ENCODE data around the gene VASH1.
A peak's percentile ranks its signal among the peaks of the same experiment; 100 is the strongest.

Gene VASH1

DNA sequence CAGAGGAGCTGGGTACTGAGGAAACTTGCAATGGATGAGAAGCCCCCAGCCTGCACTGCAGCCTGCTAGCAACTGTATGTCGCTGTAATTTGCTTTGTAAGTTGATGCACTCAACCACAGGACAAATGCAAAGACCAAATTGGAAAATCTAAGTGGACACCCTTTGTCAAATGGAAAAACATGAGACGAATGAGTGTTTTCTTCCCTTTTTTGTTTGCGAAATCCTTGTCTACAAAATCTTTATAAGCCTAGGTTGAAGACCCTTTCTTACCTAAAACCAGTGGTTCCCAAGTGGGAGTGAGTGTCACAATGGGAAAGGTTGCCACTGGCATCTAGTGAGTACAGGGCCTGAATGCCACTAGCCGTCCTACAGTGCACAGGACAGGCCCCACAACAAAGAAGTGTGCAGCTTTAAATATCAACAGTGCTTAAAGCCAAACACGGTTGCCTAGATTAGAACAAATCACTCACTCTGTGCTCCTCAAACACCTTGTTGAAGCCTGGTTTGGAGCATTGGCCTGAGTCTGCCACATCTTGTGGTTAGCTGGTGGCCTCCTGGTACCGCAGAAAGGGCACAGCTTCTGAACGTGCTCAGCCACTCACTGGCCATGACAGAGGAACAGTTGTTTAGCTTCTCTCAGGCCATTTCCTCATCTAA lies 7.6 kb upstream of the VASH1 start:
- Mint-ChIP-seq H3K4me1 (no peaks in the 10 kb centered on the region), H3K36me3 (ENCODE audit: insufficient read depth) (no peaks in the 10 kb centered on the region), H3K4me3 (no peak overlapping the region), H3K27me3 (peaks cover 24% of the 10 kb centered on the region), H3K27ac (ENCODE audit: low read depth) (no peak overlapping the region), H3K9me3 (no peaks in the 10 kb centered on the region)
- DNase-seq (ENCODE audit: low spot score in 2 of 2) (no peak), ATAC-seq (replicated peaks; ENCODE audit: extremely low read depth, poor library complexity, severe bottlenecking) (no peak)

DNA sequence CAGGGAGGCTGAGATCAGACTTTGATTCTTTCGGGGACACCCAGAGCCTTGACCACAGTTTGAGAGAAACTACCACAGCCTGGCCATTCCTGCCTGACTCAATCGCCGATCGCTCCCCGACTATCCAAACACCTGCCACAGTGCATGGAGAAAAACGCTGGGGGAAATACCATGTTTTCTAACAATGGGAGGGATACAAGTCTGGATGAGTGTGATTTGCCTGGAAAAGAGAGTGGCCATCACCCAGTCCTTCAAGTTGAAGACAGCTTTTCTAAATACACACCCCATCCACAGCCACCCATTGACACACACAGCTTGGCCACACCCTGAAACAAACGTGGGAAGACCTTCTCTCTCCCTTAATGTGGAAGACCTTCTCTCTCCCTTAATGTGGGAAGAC lies 6.7 kb upstream of the VASH1 start:
- ATAC-seq (replicated peaks; ENCODE audit: extremely low read depth, poor library complexity, severe bottlenecking) (no peak), DNase-seq (ENCODE audit: low spot score in 2 of 2) (no peak)
- no peak overlapping the region for H3K27ac Mint-ChIP-seq (ENCODE audit: low read depth)
- peaks cover 33% of the 10 kb centered on the region for H3K27me3 Mint-ChIP-seq
- H3K9me3 Mint-ChIP-seq: no peaks in the 10 kb centered on the region
- no peaks in the 10 kb centered on the region for H3K4me1 Mint-ChIP-seq
- H3K36me3 Mint-ChIP-seq (ENCODE audit: insufficient read depth): no peaks in the 10 kb centered on the region
- H3K4me3 Mint-ChIP-seq: no peak overlapping the region

DNA sequence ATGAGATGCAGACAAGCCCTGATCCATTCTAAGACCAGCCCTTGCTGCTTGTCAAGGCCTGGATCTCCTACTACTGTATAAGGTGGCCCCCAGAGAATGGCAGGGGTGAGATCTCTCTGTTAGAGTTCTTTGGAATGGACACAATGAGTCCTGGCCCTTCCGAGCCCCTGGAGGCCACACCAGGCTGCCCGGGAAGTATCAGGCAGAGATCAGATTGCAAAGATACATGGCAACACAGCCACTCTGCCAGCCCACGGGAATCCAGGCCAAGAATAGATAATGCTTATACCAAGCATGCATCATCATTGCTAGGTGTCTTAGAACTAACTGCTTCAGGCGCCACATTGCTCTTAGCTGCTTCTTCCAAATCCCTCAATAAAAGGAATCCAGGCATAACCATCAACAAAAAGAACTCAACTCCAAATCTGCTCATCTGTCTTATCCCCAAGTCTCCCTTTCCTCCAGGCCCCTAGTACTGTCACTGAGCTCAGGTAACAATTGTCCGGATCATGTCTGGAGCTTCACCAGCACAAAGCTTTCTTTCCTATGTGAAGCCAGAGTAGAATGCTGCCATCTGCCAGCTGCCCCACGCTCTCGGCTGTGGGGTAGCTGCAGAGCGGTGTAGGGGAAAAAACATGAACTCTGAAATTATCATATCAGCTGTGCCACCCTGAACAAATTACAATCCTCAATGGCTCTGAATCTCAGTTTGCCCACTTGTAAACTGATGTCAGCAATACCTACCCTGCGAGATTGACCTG lies 5.5 kb upstream of the VASH1 start:
- ATAC-seq (replicated peaks; ENCODE audit: extremely low read depth, poor library complexity, severe bottlenecking) (no peak), DNase-seq (ENCODE audit: low spot score in 2 of 2) (no peak)
- H3K36me3 Mint-ChIP-seq (ENCODE audit: insufficient read depth): no peaks in the 10 kb centered on the region
- peaks cover 45% of the 10 kb centered on the region for H3K27me3 Mint-ChIP-seq
- H3K9me3 Mint-ChIP-seq: no peaks in the 10 kb centered on the region
- no peak overlapping the region for H3K27ac Mint-ChIP-seq (ENCODE audit: low read depth)
- H3K4me1 Mint-ChIP-seq: no peaks in the 10 kb centered on the region
- H3K4me3 Mint-ChIP-seq: no peak overlapping the region

DNA sequence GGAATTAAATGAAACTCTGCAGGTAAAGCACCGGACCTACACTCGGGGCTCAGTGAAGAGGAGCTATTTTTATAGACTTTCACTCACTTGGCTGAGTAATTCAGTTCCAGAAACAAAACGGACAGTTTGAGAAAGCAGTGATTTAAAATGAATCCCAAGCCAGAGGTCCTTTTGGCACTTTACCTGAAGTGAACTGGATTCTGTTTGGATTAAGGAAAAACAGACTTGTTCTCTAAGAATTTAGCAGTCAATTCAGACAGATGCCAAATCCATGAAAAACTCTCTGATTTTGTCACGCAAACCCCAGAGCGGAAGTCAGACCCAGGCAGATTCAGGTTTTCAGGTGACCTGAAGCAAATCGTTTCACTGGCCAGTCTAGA lies 4.9 kb upstream of the VASH1 start:
- H3K4me1 Mint-ChIP-seq: no peaks in the 10 kb centered on the region
- no peak for DNase-seq (ENCODE audit: low spot score in 2 of 2)
- no peak overlapping the region for H3K27ac Mint-ChIP-seq (ENCODE audit: low read depth)
- no peak for ATAC-seq (replicated peaks; ENCODE audit: extremely low read depth, poor library complexity, severe bottlenecking)
- peaks cover 48% of the 10 kb centered on the region for H3K27me3 Mint-ChIP-seq
- no peaks in the 10 kb centered on the region for H3K9me3 Mint-ChIP-seq
- no peaks in the 10 kb centered on the region for H3K36me3 Mint-ChIP-seq (ENCODE audit: insufficient read depth)
- no peak overlapping the region for H3K4me3 Mint-ChIP-seq

DNA sequence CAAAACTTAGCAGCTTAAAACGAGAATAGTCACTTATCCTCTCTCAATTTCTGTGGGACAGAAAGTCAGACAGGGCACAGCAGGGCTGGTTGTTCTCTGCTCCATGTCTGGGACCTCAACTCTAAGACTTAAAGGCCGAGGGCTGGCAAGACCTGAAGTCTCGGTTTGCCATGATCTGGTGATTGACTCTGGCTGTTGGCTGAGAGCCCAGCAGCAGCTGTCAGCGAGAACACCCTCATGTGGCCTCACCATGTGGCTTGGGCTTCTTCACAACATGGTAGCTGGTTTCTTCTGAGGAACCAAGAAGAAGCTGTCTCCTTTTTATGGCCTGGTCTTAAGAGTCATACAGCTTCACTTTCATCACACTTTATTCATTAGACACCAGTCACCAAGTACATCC lies 1.7 kb upstream of the VASH1 start:
- H3K27me3 Mint-ChIP-seq: peaks cover 74% of the 10 kb centered on the region
- no peak overlapping the region for H3K27ac Mint-ChIP-seq (ENCODE audit: low read depth)
- no peaks in the 10 kb centered on the region for H3K36me3 Mint-ChIP-seq (ENCODE audit: insufficient read depth)
- H3K4me1 Mint-ChIP-seq: peaks cover 7% of the 10 kb centered on the region
- no peaks in the 10 kb centered on the region for H3K9me3 Mint-ChIP-seq
- no peak overlapping the region for H3K4me3 Mint-ChIP-seq
- ATAC-seq (replicated peaks; ENCODE audit: extremely low read depth, poor library complexity, severe bottlenecking): no peak
- DNase-seq (ENCODE audit: low spot score in 2 of 2): no peak

DNA sequence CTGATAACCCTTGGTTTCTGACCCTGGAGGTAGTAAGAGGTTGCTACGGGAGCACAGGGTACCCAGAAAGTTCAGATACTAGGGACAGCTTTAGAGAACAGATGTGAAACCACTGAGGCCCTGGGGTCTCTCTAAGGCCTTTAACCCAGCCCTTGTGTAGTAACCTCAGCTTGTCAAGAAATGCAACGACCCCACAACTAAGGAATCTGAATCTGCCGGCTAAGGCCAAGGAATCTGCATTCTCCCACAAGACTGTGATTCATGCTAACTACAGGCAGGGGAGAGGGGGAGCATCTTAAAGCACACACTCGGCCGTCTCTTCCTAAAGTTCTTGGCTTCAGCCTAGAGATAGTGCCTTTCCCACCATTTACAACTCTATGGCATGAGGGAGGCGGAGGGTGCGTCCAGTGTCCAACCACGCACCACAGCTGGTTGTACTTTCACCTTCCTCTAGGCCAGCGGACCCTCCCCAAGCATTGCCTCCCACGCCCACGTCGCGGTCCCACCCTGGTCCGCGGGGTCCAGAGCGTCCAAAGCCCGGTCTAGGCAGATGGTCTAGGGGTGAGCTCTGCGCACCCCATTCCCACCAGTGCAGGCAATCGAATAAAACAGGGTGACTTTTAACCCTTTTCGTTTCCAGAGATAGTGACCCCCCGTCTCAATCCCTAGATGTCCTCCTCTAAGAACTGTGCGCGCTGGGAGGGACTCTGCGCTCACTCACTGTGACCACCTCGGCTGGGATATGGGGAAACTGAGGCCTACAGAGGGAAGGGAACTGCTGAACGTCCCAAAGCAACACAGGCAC lies 735 bp upstream of the VASH1 start:
- no peak overlapping the region for H3K27ac Mint-ChIP-seq (ENCODE audit: low read depth)
- H3K4me1 Mint-ChIP-seq: peaks cover 7% of the 10 kb centered on the region
- DNase-seq (ENCODE audit: low spot score in 2 of 2): no peak

DNA sequence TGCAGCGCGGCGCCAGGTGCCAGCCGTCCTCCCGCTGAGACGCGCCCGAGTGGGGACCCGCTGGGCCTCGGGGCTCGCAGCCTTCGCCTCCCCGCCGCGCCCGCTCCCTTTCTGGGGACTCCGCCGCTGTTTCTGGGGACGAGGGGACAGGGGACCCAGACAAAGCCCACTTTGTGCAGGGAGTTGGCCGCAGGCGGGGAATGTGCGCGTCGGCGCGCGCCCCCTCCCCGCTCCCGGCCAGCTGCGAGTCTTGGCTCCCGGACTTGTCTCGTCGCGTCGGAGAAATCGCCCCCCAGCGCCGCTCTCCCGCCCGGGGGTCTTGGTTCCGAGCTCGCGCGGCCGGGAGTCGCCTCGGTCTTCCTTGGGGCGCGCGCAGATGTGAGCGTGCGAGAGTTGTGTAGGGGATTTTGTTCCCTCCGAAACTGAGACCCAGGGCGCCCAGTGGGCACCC lies 717 bp downstream of the VASH1 start:
- no peaks in the 10 kb centered on the region for H3K36me3 Mint-ChIP-seq (ENCODE audit: insufficient read depth)
- no peak overlapping the region for H3K27ac Mint-ChIP-seq (ENCODE audit: low read depth)
- peak overlapping the region; percentile 74 for H3K4me3 Mint-ChIP-seq
- H3K27me3 Mint-ChIP-seq: peaks cover 78% of the 10 kb centered on the region
- H3K9me3 Mint-ChIP-seq: no peaks in the 10 kb centered on the region
- H3K4me1 Mint-ChIP-seq: peaks cover 7% of the 10 kb centered on the region
- ATAC-seq (replicated peaks; ENCODE audit: extremely low read depth, poor library complexity, severe bottlenecking) (no peak), DNase-seq (ENCODE audit: low spot score in 2 of 2) (no peak)

More for the DNA sequence above, 735 bp upstream of the VASH1 start:
- H3K9me3 Mint-ChIP-seq: no peaks in the 10 kb centered on the region
- no peaks in the 10 kb centered on the region for H3K36me3 Mint-ChIP-seq (ENCODE audit: insufficient read depth)
- H3K27me3 Mint-ChIP-seq: peaks cover 80% of the 10 kb centered on the region
- ATAC-seq (replicated peaks; ENCODE audit: extremely low read depth, poor library complexity, severe bottlenecking): no peak
- peak overlapping the region; percentile 64 for H3K4me3 Mint-ChIP-seq

DNA sequence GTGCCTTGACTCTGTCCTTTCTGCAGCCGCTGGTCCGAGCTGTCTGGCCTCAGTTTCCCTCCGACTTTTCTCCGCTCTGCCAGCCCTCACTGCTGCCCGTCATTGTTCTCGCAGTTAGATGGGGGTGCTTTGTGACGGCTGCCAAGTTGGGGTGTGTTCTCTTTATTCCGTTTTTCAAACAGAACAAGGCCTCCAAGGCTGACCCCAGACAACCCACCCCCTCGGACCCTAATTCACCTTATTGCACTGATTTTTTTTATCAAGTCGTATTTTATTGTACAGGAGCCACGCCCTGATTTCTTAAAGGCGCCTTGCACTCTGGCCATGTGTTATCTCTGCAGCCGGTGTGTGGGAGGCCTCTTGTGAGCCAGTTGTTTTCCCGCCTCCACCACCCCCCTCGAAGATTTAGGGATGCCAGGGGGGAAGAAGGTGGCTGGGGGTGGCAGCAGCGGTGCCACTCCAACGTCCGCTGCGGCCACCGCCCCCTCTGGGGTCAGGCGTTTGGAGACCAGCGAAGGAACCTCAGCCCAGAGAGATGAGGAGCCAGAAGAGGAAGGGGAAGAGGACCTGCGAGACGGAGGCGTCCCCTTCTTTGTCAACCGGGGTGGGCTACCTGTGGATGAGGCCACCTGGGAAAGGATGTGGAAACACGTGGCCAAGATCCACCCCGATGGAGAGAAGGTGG lies 1.3 kb downstream of the VASH1 start:
- Mint-ChIP-seq H3K27ac (ENCODE audit: low read depth) (no peak overlapping the region), H3K36me3 (ENCODE audit: insufficient read depth) (no peaks in the 10 kb centered on the region), H3K4me1 (peaks cover 7% of the 10 kb centered on the region), H3K9me3 (no peaks in the 10 kb centered on the region), H3K4me3 (peak overlapping the region; percentile 74), H3K27me3 (peaks cover 77% of the 10 kb centered on the region)
- ATAC-seq (replicated peaks; ENCODE audit: extremely low read depth, poor library complexity, severe bottlenecking) (no peak), DNase-seq (ENCODE audit: low spot score in 2 of 2) (no peak)

DNA sequence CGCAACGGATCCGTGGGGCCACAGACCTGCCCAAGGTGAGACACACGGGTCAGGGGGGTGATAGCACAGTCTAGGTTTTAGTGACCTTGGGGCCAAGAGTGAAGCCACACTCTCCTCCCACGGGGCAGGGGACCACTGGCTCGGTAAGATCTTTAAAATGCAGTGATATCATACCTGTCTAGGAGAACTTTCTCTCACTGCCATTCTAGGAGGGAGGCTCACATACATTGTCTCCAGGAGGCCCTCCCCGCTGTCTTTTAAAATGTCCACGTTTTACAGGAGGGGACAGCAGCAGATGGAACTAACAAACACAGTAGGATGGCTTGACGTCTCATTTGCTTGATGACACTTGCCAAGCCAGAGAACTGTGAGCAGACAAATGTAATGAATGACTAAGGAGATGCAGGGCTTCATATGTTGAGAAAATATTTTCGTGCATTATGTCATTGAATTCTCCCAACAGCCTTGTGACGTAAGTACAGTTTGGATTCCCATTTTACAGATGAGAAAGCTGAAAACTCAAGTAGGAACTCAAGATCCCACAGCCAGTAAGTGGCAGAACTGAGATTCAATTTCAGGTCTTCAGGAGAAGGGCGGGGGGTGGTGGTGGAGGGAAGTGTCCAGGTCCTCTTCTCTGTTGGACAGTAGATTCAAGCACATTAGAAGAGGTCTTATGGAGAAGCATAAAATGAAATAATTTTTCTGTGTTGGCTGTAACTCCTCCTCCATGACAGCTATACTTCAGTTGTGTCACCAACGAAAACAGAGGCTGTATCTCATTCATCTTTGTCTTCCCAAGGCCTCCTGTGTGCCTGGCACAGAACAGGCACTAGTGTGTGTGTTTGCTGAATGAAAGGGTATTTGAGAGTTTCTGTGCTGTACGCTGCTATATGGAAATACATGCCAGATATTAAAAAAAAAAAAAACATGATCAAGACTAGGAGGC lies 2.1 kb downstream of the VASH1 start:
- H3K4me1 Mint-ChIP-seq: peaks cover 7% of the 10 kb centered on the region
- ATAC-seq (replicated peaks; ENCODE audit: extremely low read depth, poor library complexity, severe bottlenecking) (no peak), DNase-seq (ENCODE audit: low spot score in 2 of 2) (no peak)
- H3K4me3 Mint-ChIP-seq: peak overlapping the region; percentile 74
- peaks cover 69% of the 10 kb centered on the region for H3K27me3 Mint-ChIP-seq
- no peaks in the 10 kb centered on the region for H3K36me3 Mint-ChIP-seq (ENCODE audit: insufficient read depth)
- no peak overlapping the region for H3K27ac Mint-ChIP-seq (ENCODE audit: low read depth)
- no peaks in the 10 kb centered on the region for H3K9me3 Mint-ChIP-seq

DNA sequence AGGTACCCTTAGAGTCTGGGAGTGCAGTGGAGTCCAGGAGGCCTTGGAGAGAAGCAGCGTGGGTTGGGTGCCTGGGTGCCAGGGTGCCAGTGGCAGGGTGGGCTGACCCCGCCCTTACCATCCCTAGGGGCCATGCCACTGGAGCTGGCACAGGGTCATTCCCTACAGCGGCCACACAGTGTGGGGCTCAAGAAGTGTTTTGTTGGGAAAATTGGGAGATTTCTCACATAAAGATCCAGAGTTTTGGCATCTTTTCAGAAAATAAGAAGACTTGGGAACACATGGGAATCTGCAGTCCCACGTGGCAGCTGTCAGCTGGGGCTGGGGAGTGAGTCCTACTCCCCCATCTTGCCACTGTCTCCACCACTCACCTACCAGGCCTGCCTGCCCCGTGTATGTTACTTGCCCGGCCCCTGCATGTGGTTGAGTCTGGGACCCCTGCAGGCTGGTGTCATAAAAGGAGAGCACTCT lies 4.2 kb downstream of the VASH1 start:
- Mint-ChIP-seq H3K36me3 (ENCODE audit: insufficient read depth) (no peaks in the 10 kb centered on the region), H3K27me3 (peaks cover 56% of the 10 kb centered on the region), H3K9me3 (no peaks in the 10 kb centered on the region), H3K27ac (ENCODE audit: low read depth) (no peak overlapping the region), H3K4me3 (no peak overlapping the region), H3K4me1 (peaks cover 7% of the 10 kb centered on the region)
- DNase-seq (ENCODE audit: low spot score in 2 of 2) (no peak), ATAC-seq (replicated peaks; ENCODE audit: extremely low read depth, poor library complexity, severe bottlenecking) (no peak)

DNA sequence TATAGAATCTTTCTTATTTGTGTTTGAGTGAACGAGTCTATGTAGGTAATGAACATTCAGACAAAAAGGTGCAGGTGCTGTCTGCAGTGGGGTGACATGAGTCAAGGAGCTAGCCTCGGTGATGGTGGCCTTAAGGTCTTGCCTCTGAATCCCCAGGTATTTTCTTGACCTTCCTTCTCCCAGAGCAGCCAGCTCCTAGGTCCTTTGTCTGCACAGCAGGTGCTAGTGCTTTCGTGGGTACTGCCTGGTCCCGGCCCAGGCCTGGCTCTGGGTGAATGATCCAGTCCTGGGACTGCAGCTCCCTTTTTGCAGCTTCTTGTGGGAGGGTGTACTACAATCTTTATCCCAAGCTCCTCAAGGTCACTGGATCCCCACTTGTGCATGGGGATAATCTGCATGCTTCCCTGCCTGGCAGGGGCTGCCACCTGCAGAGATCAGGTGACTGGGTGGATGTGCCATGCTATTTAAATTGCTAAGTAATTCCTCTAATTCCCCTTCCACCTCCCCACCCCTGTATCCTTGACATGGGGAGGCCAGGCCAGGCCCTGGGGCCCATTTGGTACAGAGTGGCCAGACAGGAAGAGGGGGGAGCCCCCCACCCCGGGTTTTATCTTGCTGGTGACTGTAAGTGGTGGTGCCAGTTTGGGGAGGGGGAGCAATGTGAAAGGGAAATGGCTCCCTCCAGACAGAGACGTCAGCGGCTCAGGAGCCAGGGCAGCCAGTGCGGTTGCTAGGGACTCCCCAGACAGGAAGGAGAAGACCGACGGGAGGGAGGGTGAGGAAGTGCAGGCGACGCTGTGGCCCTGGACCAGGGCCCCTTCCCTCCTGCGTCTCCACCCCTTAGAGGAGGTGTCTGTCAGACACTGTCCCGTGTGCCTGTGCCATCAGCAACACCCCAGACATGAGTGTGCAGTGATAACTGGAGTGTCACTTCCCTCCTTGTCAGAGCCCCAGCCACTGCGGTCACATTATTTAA lies 6.7 kb downstream of the VASH1 start:
- Mint-ChIP-seq H3K36me3 (ENCODE audit: insufficient read depth) (no peaks in the 10 kb centered on the region), H3K4me3 (no peak overlapping the region), H3K9me3 (no peaks in the 10 kb centered on the region), H3K4me1 (no peaks in the 10 kb centered on the region), H3K27me3 (peaks cover 63% of the 10 kb centered on the region), H3K27ac (ENCODE audit: low read depth) (peak overlapping the region; percentile 44)
- peak; percentile 83 for ATAC-seq (replicated peaks; ENCODE audit: extremely low read depth, poor library complexity, severe bottlenecking)
- DNase-seq (ENCODE audit: low spot score in 2 of 2): peak; percentile 30 to 49
